ENCODE data around the gene SMIM13.

Gene SMIM13

GRCh38 chr6:11093626-11094410, at the start of gene SMIM13:
TSS of gene SMIM13 (plus strand) at chr6:11093834. CDS start at chr6:11094314, 480 bp downstream.
- peak; percentile 98 for DNase-seq (ENCODE audit: low spot score)

- peak; percentile 87 for DNase-seq (ENCODE audit: low spot score)
Measured at GRCh38 chr6:11043961-11044711, 49.5 kb upstream of the SMIM13 start, which contains the start of gene ELOVL2. TSS of gene ELOVL2 (minus strand) at chr6:11044305. CDS start at chr6:11044230, 75 bp downstream.

- DNase-seq (ENCODE audit: low spot score), result no peak
Measured at GRCh38 chr6:11044712-11045167, 48.9 kb upstream of the SMIM13 start.

- no peak for DNase-seq (ENCODE audit: low spot score)
Measured at GRCh38 chr6:11050731-11051130, 42.9 kb upstream of the SMIM13 start.

- DNase-seq (ENCODE audit: low spot score), result no peak
Measured at GRCh38 chr6:11053307-11053706, 40.3 kb upstream of the SMIM13 start.

GRCh38 chr6:11054722-11055121, 38.9 kb upstream of the SMIM13 start:
- no peak for DNase-seq (ENCODE audit: low spot score)

- no peak for DNase-seq (ENCODE audit: low spot score)
Measured at GRCh38 chr6:11055127-11055627, 38.5 kb upstream of the SMIM13 start.

- no peak for DNase-seq (ENCODE audit: low spot score)
Measured at GRCh38 chr6:11056871-11057270, 36.8 kb upstream of the SMIM13 start.

GRCh38 chr6:11058406-11058805, 35.2 kb upstream of the SMIM13 start:
- no peak for DNase-seq (ENCODE audit: low spot score)

- DNase-seq (ENCODE audit: low spot score), result no peak
Measured at GRCh38 chr6:11062083-11062482, 31.6 kb upstream of the SMIM13 start.

- DNase-seq (ENCODE audit: low spot score), result no peak
Measured at GRCh38 chr6:11062715-11063114, 30.9 kb upstream of the SMIM13 start.

GRCh38 chr6:11064836-11065235, 28.8 kb upstream of the SMIM13 start:
- DNase-seq (ENCODE audit: low spot score), result peak; percentile 41

- no peak for DNase-seq (ENCODE audit: low spot score)
Measured at GRCh38 chr6:11065436-11066202, 28.0 kb upstream of the SMIM13 start.

- no peak for DNase-seq (ENCODE audit: low spot score)
Measured at GRCh38 chr6:11066505-11067347, 26.9 kb upstream of the SMIM13 start.

- DNase-seq (ENCODE audit: low spot score), result no peak
Measured at GRCh38 chr6:11067348-11067747, 26.3 kb upstream of the SMIM13 start.

GRCh38 chr6:11069760-11070159, 23.9 kb upstream of the SMIM13 start:
- DNase-seq (ENCODE audit: low spot score), result no peak

- DNase-seq (ENCODE audit: low spot score), result no peak
Measured at GRCh38 chr6:11072101-11072500, 21.5 kb upstream of the SMIM13 start.

- no peak for DNase-seq (ENCODE audit: low spot score)
Measured at GRCh38 chr6:11076540-11076939, 17.1 kb upstream of the SMIM13 start.

- DNase-seq (ENCODE audit: low spot score), result no peak
Measured at GRCh38 chr6:11078266-11078665, 15.4 kb upstream of the SMIM13 start.

- no peak for DNase-seq (ENCODE audit: low spot score)
Measured at GRCh38 chr6:11080296-11080695, 13.3 kb upstream of the SMIM13 start.

- no peak for DNase-seq (ENCODE audit: low spot score)
Measured at GRCh38 chr6:11083491-11083890, 10.1 kb upstream of the SMIM13 start.

Data from AG20443 (cell line).